ENCODE results near the gene CCIN.
"Not testable (repeated sequence)": the region's sequence is repeated elsewhere in the genome, so short reads cannot be mapped to it uniquely, and the experiment has no call there.

CCIN gene

DNA sequence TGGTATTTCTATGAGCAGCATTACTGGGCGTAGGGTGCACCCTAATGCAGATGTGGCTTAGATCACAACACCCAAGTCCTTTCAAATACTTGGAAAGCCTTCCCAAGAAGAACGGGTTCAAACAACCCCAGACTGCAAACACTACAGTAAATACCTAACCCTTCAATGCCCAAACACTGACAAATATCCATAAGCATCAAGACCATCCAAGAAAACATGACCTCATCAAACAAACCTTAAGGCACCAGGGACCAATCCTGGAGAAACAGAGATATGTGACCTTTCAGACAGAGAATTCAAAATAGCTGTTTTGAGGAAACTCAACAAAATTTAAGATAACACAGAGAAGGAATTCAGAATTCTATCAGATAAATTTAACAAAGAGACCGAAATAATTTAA is 6.0 kb downstream of the CCIN start:
- not testable (repeated sequence) for H3K27ac ChIP-seq, H3K4me3 ChIP-seq

- not testable (repeated sequence) for H3K27ac ChIP-seq, H3K4me3 ChIP-seq
Measured at GRCh38 chr9:36176496-36176895, 7.3 kb downstream of the CCIN start.

DNA sequence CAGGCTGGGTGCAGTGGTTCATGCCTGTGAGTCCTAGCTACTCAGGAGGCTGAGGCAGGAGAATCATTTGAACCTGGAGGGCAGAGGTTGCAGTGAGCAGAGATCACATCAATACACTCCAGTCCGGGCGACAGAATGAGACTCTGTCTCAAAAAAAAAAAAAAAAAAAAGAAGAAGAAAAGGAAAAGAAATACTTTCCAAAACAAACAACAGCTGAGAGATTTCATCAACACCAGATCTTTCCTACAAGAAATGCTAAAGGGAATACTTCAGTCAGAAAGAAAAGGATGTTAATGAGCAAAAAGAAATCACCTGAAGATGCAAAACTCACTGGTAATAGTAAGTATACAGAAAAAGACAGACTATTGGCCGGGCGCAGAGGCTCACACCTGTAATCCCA is 8.4 kb downstream of the CCIN start:
- Histone ChIP-seq H3K4me3 (no peak overlapping the region), H3K27ac (no peak overlapping the region)

DNA sequence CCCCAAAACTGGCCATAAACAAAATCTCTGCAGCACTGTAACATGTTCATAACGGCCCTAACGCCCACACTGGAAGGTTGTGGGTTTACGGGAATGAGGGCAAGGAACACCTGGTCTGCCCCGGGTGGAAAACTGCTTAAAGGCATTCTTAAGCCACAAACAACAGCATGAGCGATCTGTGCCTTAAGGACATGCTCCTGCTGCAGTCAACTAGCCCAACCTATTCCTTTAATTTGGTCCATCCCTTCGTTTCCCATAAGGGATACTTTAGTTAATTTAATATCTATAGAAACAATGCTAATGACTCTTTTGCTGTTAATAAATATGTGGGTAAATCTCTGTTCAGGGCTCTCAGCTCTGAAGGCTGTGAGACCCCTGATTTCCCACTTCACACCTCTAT is 11.1 kb downstream of the CCIN start:
- H3K4me3 ChIP-seq, H3K27ac ChIP-seq: not testable (repeated sequence)

- no peak overlapping the region for H3K4me3 ChIP-seq
- no peak overlapping the region for H3K27ac ChIP-seq
Measured at GRCh38 chr9:36187414-36187813, 18.2 kb downstream of the CCIN start.

DNA sequence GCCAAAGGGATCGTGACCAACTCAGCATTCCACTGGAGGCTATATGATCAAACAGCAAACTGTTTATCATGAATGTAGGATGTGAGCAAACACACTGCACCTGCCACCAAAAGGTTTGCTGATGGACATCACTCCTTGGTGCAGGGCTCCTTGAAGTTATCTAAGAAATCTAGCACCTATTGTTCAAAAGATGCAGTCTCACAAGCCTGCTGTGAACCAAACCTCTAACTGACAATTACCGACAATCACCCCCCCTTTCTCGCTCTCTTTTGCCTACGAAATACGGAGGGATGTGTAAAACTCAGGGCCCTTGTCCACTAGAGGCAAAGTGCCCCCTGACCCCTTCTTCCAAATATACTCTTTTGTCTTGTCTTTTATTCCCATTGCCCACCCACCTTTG is 19.0 kb downstream of the CCIN start:
- Histone ChIP-seq H3K27ac (no peak overlapping the region), H3K4me3 (no peak overlapping the region)

- Histone ChIP-seq H3K27ac (peak overlapping the region in 20 of 21 experiments; percentile 87 to 99 (median 93)), H3K4me3 (peak overlapping the region; percentile 76 to 97 (median 89))
Measured at GRCh38 chr9:36189976-36190375, 20.8 kb downstream of the CCIN start.

DNA sequence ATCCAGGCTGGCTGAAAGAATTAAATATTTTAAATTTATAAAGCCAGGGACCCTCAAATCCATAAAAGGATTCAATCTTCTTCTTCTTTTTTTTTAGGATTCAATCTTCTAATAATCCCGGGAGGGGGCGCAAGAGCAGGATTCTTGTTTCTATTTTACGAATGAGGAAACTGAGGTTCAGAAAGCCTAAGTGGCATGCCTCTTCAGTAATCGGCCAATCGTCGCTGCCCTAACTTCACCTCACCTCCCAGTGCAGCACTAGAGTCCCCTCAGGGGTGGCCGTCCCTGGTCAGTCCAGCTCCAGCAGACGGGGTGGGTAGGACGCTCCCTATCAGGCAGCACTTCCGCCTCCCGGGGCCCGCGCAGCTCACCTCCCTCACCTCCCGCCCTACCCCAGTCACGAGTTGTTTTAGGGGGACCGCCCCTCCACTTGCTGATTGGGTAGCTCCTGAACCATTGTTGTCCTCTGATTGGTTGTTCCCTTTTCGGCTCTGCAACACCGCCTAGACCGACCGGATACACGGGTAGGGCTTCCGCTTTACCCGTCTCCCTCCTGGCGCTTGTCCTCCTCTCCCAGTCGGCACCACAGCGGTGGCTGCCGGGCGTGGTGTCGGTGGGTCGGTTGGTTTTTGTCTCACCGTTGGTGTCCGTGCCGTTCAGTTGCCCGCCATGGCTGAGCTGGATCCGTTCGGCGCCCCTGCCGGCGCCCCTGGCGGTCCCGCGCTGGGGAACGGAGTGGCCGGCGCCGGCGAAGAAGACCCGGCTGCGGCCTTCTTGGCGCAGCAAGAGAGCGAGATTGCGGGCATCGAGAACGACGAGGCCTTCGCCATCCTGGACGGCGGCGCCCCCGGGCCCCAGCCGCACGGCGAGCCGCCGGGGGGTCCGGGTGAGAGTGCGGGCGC is 21.5 kb downstream of the CCIN start, which contains the start of gene CLTA:
Gene CLTA (plus strand): TSS at position 534 of the 902 bp plus-strand sequence. CDS start 136 bp downstream, at position 670.
- H3K27ac ChIP-seq = peak within 1 kb of the TSS; percentile 91 to 99 (median 93)
- H3K4me3 ChIP-seq = peak within 1 kb of the TSS; percentile 76 to 97 (median 89)

DNA sequence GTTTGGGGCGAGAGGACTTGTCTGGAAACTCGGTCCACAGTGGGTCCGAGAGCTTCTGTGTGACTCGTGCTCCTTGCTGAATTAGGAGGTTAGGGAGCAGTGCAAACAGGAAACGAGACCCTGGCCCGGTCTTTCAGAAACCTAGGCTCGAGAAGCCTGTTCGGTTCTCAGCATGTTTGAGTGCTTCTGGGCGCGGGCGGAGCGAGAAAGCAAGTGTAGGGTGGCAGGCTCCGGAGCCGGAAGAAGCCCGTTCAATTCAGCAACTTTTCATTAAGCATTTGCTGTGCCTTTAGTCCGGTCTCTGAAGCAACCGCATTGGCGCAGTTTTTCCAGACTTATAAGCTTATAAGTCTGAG is 22.1 kb downstream of the CCIN start:
- Histone ChIP-seq H3K4me3 (peak overlapping the region; percentile 76 to 97 (median 89)), H3K27ac (peak overlapping the region; percentile 91 to 99 (median 93))

DNA sequence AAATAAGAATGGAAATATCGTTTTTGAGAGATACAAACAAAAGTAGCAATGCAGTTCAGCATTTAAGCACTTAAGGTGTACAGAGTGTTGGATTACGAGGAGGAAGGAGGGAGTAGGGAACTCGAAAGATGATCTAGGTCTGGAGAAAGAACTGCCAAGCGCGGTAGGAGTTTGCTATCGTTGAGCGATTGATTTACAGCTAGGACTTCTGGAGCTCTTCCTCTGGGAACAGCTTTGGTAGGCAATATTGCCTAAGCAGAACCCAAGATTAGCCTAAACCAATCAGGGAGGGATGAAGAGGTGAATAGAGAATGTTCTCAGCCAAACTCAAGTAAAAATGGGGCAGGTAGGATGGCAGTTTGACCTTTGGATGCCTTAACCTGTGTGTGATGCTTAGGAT is 22.5 kb downstream of the CCIN start:
- Histone ChIP-seq H3K4me3 (peak overlapping the region; percentile 76 to 97 (median 89)), H3K27ac (peak overlapping the region; percentile 91 to 99 (median 93))

DNA sequence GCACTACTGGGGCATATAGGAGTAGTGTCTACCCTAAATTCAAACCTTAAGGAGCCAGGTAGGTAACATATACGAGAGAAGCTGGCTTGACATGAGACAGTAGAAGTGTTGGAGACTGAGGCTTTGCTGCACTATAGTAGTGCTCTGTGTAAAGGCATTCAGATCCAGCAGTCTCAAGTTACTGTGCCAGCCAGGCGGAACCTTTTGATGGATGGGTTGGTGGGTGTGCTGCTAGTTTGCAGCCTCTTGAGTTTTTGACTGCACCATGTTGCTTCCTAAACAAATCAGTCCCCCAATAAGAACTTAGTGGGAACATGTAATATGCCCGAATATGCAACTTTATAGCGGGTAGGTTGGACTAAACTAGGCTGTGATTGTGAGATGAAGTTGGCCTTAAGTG is 23.0 kb downstream of the CCIN start:
- Histone ChIP-seq H3K4me3 (peak overlapping the region; percentile 76 to 97 (median 89)), H3K27ac (peak overlapping the region in 9 of 21 experiments; percentile 91 to 99 (median 92))

- Histone ChIP-seq H3K4me3 (peak overlapping the region in 2 of 7 experiments; percentile 85 to 90), H3K27ac (peak overlapping the region in 4 of 21 experiments; percentile 2 to 34 (median 14))
Measured at GRCh38 chr9:36193023-36193422, 23.8 kb downstream of the CCIN start.

DNA sequence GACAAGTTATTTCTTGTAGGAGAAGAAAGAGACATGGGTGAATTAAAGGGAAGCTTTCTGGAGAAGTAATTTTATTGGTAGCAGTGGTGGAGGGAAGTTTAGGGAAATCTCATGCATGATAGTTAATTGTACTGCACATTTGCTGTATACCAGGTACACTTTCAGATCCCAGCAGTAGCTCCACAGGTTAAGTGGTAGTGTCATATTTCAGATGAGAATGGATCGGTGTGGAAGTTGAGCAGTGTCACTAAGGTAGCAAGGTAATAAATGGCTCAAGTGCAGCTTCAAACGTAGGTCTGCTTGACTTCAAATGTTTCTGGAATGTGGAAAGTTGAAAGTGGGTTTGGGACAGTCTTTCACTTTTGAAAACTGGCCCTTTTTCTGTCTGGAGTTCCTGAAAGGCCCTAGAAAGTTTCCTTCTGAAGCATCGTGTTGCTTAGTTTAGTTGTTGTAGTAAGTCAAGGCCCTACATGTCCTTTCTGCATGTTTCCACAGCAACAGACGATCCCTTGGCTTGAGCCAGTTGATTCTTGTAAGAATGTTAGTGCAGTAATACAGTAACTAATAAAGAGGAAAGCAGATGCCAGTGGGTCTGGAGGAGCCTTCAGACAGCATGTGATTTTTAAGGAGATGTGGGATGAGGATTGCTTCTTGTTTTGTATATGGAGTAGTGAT is 25.3 kb downstream of the CCIN start:
- Histone ChIP-seq H3K4me3 (no peak overlapping the region), H3K27ac (peak overlapping the region in 5 of 21 experiments; percentile 7 to 57 (median 30))

GRCh38 chr9:36204906-36205547 is 35.8 kb downstream of the CCIN start:
- Histone ChIP-seq H3K4me3 (no peak overlapping the region), H3K27ac (no peak overlapping the region)

GRCh38 chr9:36207016-36207415 is 37.8 kb downstream of the CCIN start:
- H3K4me3 ChIP-seq = no peak overlapping the region
- H3K27ac ChIP-seq = peak overlapping the region in 7 of 21 experiments; percentile 10 to 76 (median 53)

- Histone ChIP-seq H3K27ac (peak overlapping the region in 8 of 21 experiments; percentile 10 to 76 (median 45)), H3K4me3 (no peak overlapping the region)
Measured at GRCh38 chr9:36207546-36208012, 38.4 kb downstream of the CCIN start.

- H3K4me3 ChIP-seq = no peak overlapping the region
- H3K27ac ChIP-seq = peak overlapping the region in 5 of 21 experiments; percentile 14 to 72 (median 52)
Measured at GRCh38 chr9:36208521-36209253, 39.5 kb downstream of the CCIN start.

DNA sequence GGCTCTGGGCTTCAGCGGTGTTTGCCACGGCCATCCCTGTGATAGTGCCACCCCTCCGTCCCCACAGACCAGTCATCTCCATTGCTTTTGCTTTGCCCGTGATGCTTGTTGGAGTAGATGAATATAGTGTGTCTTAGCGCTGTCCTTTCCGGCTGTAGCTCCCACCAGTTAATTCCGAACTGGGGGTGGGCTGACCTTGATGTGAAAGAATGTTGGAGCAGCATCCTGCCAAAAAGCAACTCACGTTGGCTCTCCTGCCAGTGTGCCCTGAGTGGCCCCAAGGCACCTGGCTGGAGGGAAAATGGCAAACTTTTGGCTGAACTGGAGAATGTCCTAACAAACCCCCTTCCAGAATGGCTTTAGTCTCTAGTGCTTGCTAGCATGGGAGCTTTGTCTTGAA is 41.5 kb downstream of the CCIN start:
- no peak overlapping the region for H3K4me3 ChIP-seq
- peak overlapping the region in 4 of 21 experiments; percentile 0 to 43 (median 14) for H3K27ac ChIP-seq

GRCh38 chr9:36211510-36211909 is 42.3 kb downstream of the CCIN start:
- H3K27ac ChIP-seq = peak overlapping the region in 3 of 21 experiments; percentile 0 to 43 (median 5)
- no peak overlapping the region for H3K4me3 ChIP-seq

All from skin epidermis (tissue), 12 donors.